ENCODE data around the gene DHRS2. TPM values are rescaled to one million over a fixed set of nuclear protein-coding genes. Genes with fewer than 3 reads are reported as not detected.

Gene DHRS2
- total and polyA plus RNA-seq, 2 of the 13 experiments (the other 11 are each of a cell fraction or from before 2014, with no cell fraction given): 1,621 to 3,021 TPM

DNA sequence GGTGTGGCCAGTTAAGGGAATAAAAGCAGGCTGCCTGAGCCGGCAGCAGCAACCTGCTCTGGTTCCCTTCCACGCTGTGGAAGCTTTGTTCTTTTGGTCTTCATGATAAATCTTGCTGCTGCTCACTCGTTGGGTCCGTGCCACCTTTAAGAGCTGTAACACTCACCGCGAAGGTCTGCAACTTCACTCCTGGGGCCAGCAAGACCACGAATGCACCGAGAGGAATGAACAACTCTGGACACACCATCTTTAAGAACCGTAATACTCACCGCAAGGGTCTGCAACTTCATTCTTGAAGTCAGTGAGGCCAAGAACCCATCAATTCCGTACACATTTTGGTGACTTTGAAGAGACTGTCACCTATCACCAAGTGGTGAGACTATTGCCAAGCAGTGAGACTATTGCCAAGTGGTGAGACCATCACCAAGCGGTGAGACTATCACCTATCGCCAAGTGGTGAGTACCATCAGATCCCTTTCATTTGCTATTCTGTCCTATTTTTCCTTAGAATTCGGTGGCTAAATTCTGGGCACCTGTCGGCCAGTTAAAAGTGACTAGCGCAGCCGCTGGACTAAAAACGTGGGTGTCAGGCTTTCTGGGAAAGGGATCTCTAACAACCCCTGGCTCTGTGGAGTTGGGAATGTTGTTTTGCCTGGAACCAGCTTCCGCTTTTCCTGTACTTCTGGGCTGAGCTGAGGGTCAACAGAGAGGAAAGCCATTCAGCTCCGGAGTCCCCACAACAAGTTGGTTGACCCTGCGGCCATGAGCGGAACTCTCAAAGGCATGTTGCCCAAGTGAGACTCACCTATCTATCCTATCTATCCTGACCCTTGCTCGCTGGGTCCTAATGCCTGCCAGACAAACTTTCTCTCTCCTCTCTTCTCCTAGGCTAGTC, at the start of gene DHRS2 (continued):
- TF ChIP-seq ZNF10 (CRISPR knock-in tag; IDR thresholded peaks at IDR 0.05; ENCODE audit: borderline replicate concordance, low read depth) (peak; percentile 93; the same call in 1 of the 2 replicates), ZFX (CRISPR knock-in tag; IDR thresholded peaks at IDR 0.05; ENCODE audit: low read depth) (peak; percentile 70), RORA (CRISPR knock-in tag; IDR thresholded peaks at IDR 0.05) (no peak), RFX3 (CRISPR knock-in tag; IDR thresholded peaks at IDR 0.05) (peak; percentile 53; the same call in 1 of the 2 replicates), ESRRA (CRISPR knock-in tag; IDR thresholded peaks at IDR 0.05; ENCODE audit: low read depth) (no peak), HNRNPLL (IDR thresholded peaks at IDR 0.05; ENCODE audit: low read depth, low read length, poor library complexity, severe bottlenecking) (peak; percentile 37), ZBED4 (CRISPR knock-in tag; IDR thresholded peaks at IDR 0.05; ENCODE audit: borderline replicate concordance) (peak; percentile 85), ZNF432 (CRISPR knock-in tag; IDR thresholded peaks at IDR 0.05; ENCODE audit: borderline replicate concordance) (no peak), ZNF501 (CRISPR knock-in tag; IDR thresholded peaks at IDR 0.05) (no peak), GATA4 (IDR thresholded peaks at IDR 0.05; ENCODE audit: borderline replicate concordance, low read depth) (no peak), ZMAT3 (CRISPR knock-in tag; conservative IDR thresholded peaks at IDR 0.05) (peak; percentile 96), ZNF709 (CRISPR knock-in tag; IDR thresholded peaks at IDR 0.05) (no peak), ZNF451 (CRISPR knock-in tag; IDR thresholded peaks at IDR 0.05) (peak; percentile 92), PHF8 (CRISPR knock-in tag; IDR thresholded peaks at IDR 0.05) (peak; percentile 79), MTA3 (CRISPR knock-in tag; IDR thresholded peaks at IDR 0.05) (peak; percentile 71; the same call in 1 of the 2 replicates), HOXA5 (CRISPR knock-in tag; IDR thresholded peaks at IDR 0.05) (no peak), TBL1XR1 (IDR thresholded peaks at IDR 0.05; ENCODE audit: borderline replicate concordance, low read length, partially characterized antibody) (peak; percentile 93), MZF1 (CRISPR knock-in tag; IDR thresholded peaks at IDR 0.05; ENCODE audit: borderline replicate concordance) (peak; percentile 91; the same call in 1 of the 2 replicates), ZNF574 (CRISPR knock-in tag; IDR thresholded peaks at IDR 0.05) (no peak), ZNF431 (CRISPR knock-in tag; IDR thresholded peaks at IDR 0.05; ENCODE audit: borderline replicate concordance, low read depth) (no peak), MYC (CRISPR knock-in tag; IDR thresholded peaks at IDR 0.05; ENCODE audit: borderline replicate concordance) (no peak), ELF3 (CRISPR knock-in tag; IDR thresholded peaks at IDR 0.05) (peak; percentile 87), MIER2 (CRISPR knock-in tag; IDR thresholded peaks at IDR 0.05) (peak; percentile 88), SCMH1 (CRISPR knock-in tag; IDR thresholded peaks at IDR 0.05; ENCODE audit: borderline replicate concordance) (no peak)

Measured in HepG2 (cell line).